AG04450 (cell line): Measurements from ENCODE around the gene LINGO4. TPM values are rescaled to one million over a fixed set of nuclear protein-coding genes. Genes with fewer than 3 reads are reported as not detected.

ENCODE experiments used
- CTCF ChIA-PET: fragments of 300-600, 350-600 bp; formaldehyde crosslinking; extraction: SDS; loops from one replicate; lab custom pipeline; 2022; ENCODE audit warnings: antibody characterized with exemption, inconsistent platforms; lab: Charles Lee
- POLR2A ChIA-PET: fragments of 350-600 bp; formaldehyde crosslinking; extraction: SDS; loops from one replicate; lab custom pipeline; 2021; ENCODE audit warnings: antibody characterized with exemption, inconsistent platforms; lab: Yijun Ruan, JAX
- DNase-seq: peaks from one replicate; pipeline ENCODE4 v3.0.0-alpha.2; 2011; ENCODE audit warnings: low read depth, low spot score
- H3K27ac ChIP-seq: one replicate; pipeline ENCODE4 v1.5.1; 2012; ENCODE audit warnings: low read depth, low read length, control low read depth
- H3K27me3 ChIP-seq: one replicate; pipeline ENCODE4 v1.6.0; 2012; ENCODE audit warnings: low read length; ENCODE audit not compliant: control insufficient read depth, insufficient read depth
- H3K4me3 ChIP-seq: 2 replicates; pipeline ENCODE4 v1.5.1; 2011; ENCODE audit warnings: mild to moderate bottlenecking, low read depth, low read length, control low read depth
- H3K9me3 ChIP-seq: 2 replicates; pipeline ENCODE4 v1.5.1; 2012; ENCODE audit warnings: low read length; ENCODE audit not compliant: control insufficient read depth, insufficient read depth
- CTCF ChIP-seq: IDR thresholded peaks from 2 replicates; pipeline ENCODE4 v1.5.1; 2011; ENCODE audit warnings: low read depth, low read length, control low read depth, inconsistent platforms
- polyA minus RNA-seq: library from RNA; depleted of rRNA, polyadenylated mRNA; stranded (reverse); fragments of >200 nt; gene quantifications from 2 replicates; pipeline ENCODE4 v1.2.3, GENCODE V29; 2011; rRNA and poly(A)+ RNA removed
- polyA plus RNA-seq: library from polyadenylated mRNA; depleted of rRNA; stranded (reverse); fragments of >200 nt; gene quantifications from 2 replicates; pipeline ENCODE4 v1.2.3, GENCODE V29; 2011; rRNA removed

Gene LINGO4
- polyA plus RNA-seq (not detected in 2 replicates), polyA minus RNA-seq (not detected in 2 replicates)

- no peaks in the 10 kb centered on the region; the same call in 1 of the 2 replicates for H3K9me3 ChIP-seq
- no peak for TF ChIP-seq CTCF
- peaks cover 64% of the 10 kb centered on the region for H3K27me3 ChIP-seq
- ChIA-PET POLR2A (no interaction called here), CTCF (no interaction called here)
- no peak within 1 kb of the TSS for H3K4me3 ChIP-seq
- no peak for DNase-seq
- no peak within 1 kb of the TSS for H3K27ac ChIP-seq
Measured at GRCh38 chr1:151805066-151805820, at the start of gene LINGO4. TSS of gene LINGO4 (minus strand) at chr1:151805419. CDS start at chr1:151802704, 2,715 bp downstream.

GRCh38 chr1:151854658-151855057 lies 49.4 kb upstream of the LINGO4 start:
- ChIA-PET CTCF (no interaction called here), POLR2A (no interaction called here)
- no peak for DNase-seq
- Histone ChIP-seq H3K27ac (no peak overlapping the region), H3K9me3 (no peaks in the 10 kb centered on the region), H3K27me3 (peaks cover 47% of the 10 kb centered on the region), H3K4me3 (no peak overlapping the region)
- TF ChIP-seq CTCF = no peak

- ChIA-PET CTCF (interaction anchor here (0.8 kb wide), 1 partner anchor 28 kb away, joined by 3 read pairs; no protein-coding TSS in a partner anchor), POLR2A (no interaction called here)
- H3K27ac ChIP-seq = no peak within 1 kb of the TSS
- peaks cover 51% of the 10 kb centered on the region for H3K27me3 ChIP-seq
- no peak within 1 kb of the TSS for H3K4me3 ChIP-seq
- no peaks in the 10 kb centered on the region for H3K9me3 ChIP-seq
- no peak for TF ChIP-seq CTCF
- DNase-seq = no peak
Measured at GRCh38 chr1:151853411-151853943, 48.3 kb upstream of the LINGO4 start, which contains the start of gene THEM5. TSS of gene THEM5 (minus strand) at chr1:151853712. CDS start at chr1:151853565, 147 bp downstream.

- ChIA-PET POLR2A (no interaction called here), CTCF (interaction anchor here (0.8 to 1.0 kb wide), 2 partner anchors 29 to 149 kb away, joined by 3 to 4 read pairs; no protein-coding TSS in a partner anchor)
- no peak overlapping the region for H3K4me3 ChIP-seq
- no peak for DNase-seq
- H3K9me3 ChIP-seq = no peaks in the 10 kb centered on the region
- no peak for TF ChIP-seq CTCF
- peaks cover 54% of the 10 kb centered on the region for H3K27me3 ChIP-seq
- no peak overlapping the region for H3K27ac ChIP-seq
Measured at GRCh38 chr1:151852733-151853132, 47.5 kb upstream of the LINGO4 start.

- CTCF ChIA-PET = interaction anchor here (1.0 kb wide), 1 partner anchor 150 kb away, joined by 4 read pairs; no protein-coding TSS in a partner anchor
- POLR2A ChIA-PET = interaction anchor here (0.5 kb wide), 1 partner anchor 57 kb away, joined by 3 read pairs; the partner anchor contains the start of gene THEM4
- peaks cover 50% of the 10 kb centered on the region for H3K27me3 ChIP-seq
- TF ChIP-seq CTCF = no peak
- no peak overlapping the region for H3K27ac ChIP-seq
- DNase-seq = no peak
- H3K4me3 ChIP-seq = no peak overlapping the region
- H3K9me3 ChIP-seq = no peaks in the 10 kb centered on the region
Measured at GRCh38 chr1:151851886-151852285, 46.7 kb upstream of the LINGO4 start.
